ENCODE results near the gene GMDS. TPM values are rescaled to one million over a fixed set of nuclear protein-coding genes. Genes with fewer than 3 reads are reported as not detected.

GMDS gene
- total and polyA plus RNA-seq, 2 of the 13 experiments (the other 11 are each of a cell fraction or from before 2014, with no cell fraction given) = 64.4 to 112 TPM

GRCh38 chr6:2135401-2135800 is 110.0 kb downstream of the GMDS start:
- H3K36me3 ChIP-seq (replicated peaks in 1 of 2; ENCODE audit: control insufficient read depth in 1 of 2, insufficient read depth in 2 of 2, low read length in 2 of 2) = no peaks in the 10 kb centered on the region; a peak in 1 of 5 replicates
- H3K27ac ChIP-seq (ENCODE audit: extremely low read length, insufficient read depth, low read length) = no peak overlapping the region
- H3K9ac ChIP-seq (ENCODE audit: insufficient read depth, low read depth, low read length) = no peak overlapping the region
- ChIA-PET POLR2A (no interaction called here), CTCF (ENCODE audit: low intra/inter-chr PET ratio, low total read pairs) (no interaction called here)
- ATAC-seq = no peak
- peaks cover 91% of the 10 kb centered on the region for H3K79me2 ChIP-seq (ENCODE audit: insufficient read depth, low read length)
- in situ Hi-C loops (cut with HindIII; ENCODE audit: extremely low pct_ligation_motif_present, low pct_unique_long_range_greater_than_20kb) = no loop called here
- H3K4me2 ChIP-seq (ENCODE audit: low read depth, low read length) = no peak overlapping the region
- H3K27me3 ChIP-seq (ENCODE audit: control insufficient read depth in 1 of 2, insufficient read depth in 2 of 2, low read length in 2 of 2) = no peaks in the 10 kb centered on the region
- 99% methylated on average over 2 of the region's 2 CpGs for WGBS (ENCODE audit: low lambda C conversion rate)
- FAIRE-seq = peak; percentile 40
- intact Hi-C loops (cut with micrococcal nuclease; ENCODE audit: unreplicated experiment) = no loop called here
- peaks cover 30% of the 10 kb centered on the region for H3K4me1 ChIP-seq (ENCODE audit: insufficient read depth, low read length)
- TF ChIP-seq ATF4 (CRISPR knock-in tag; IDR thresholded peaks at IDR 0.05) (no peak), ZNF549 (CRISPR knock-in tag; IDR thresholded peaks at IDR 0.05) (no peak), ZSCAN22 (CRISPR knock-in tag; IDR thresholded peaks at IDR 0.05) (no peak), CREB1 (IDR thresholded peaks at IDR 0.05) (peak; percentile 65), CREB1 (CRISPR knock-in tag; IDR thresholded peaks at IDR 0.05) (no peak), NBN (conservative IDR thresholded peaks at IDR 0.05) (no peak), JUN (CRISPR knock-in tag; IDR thresholded peaks at IDR 0.05) (no peak), SATB2 (CRISPR knock-in tag; IDR thresholded peaks at IDR 0.05) (no peak)
- TF ChIP-seq, protein P1, sequence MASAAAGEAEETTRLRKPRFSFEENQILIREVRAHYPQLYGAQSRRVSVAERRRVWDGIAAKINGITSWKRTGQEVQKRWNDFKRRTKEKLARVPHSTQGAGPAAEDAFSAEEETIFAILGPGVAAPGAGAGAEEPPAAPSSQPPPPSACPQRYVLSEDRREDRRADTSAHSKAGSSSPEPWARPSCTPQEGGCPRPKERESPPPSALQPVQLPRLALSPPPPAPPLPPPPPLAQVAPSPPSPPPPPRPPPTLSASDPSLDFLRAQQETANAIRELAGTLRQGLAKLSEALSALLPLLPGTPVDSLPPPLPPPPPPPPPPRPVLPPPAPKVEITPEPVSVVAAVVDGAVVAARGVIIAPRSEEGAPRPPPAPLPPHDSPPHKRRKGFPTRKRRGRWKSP (CRISPR knock-in tag; IDR thresholded peaks at IDR 0.05) = no peak
- no peak overlapping the region for H2AFZ ChIP-seq (ENCODE audit: low read length)
- no peak overlapping the region for H3K4me3 ChIP-seq (replicated peaks in 1 of 3; ENCODE audit: insufficient read depth in 1 of 3, low read depth in 2 of 3, low read length in 3 of 3)
- no peak for DNase-seq (ENCODE audit: low spot score)
- no TSS peak for BruUV-seq (replicated peaks)
- H3K9me3 ChIP-seq (ENCODE audit: low read length) = no peaks in the 10 kb centered on the region
- H4K20me1 ChIP-seq (ENCODE audit: insufficient read depth, low read length) = peaks cover 41% of the 10 kb centered on the region
